NB4 (cell line): ENCODE data around the gene OXTR.

Source experiments
- DNase-seq: peaks from one replicate; pipeline ENCODE4 v3.0.0; 2010; ENCODE audit warnings: low read depth
- H3K4me3 ChIP-seq: one replicate; pipeline ENCODE4 v1.5.1; 2011; ENCODE audit warnings: mild to moderate bottlenecking, low read depth, low read length, moderate library complexity
- CTCF ChIP-seq: IDR thresholded peaks from one replicate; pipeline ENCODE4 v1.5.1; 2012; ENCODE audit warnings: low read depth, low read length
- MAX ChIP-seq: IDR thresholded peaks from 2 replicates; pipeline ENCODE4 v1.6.1; 2011; ENCODE audit warnings: low read depth, low read length
- MYC ChIP-seq: IDR thresholded peaks from 2 replicates; pipeline ENCODE4 v1.6.1; 2011; ENCODE audit warnings: low read depth, low read length
- POLR2A ChIP-seq: IDR thresholded peaks from 2 replicates; pipeline ENCODE4 v1.6.1; 2011; ENCODE audit warnings: mild to moderate bottlenecking; ENCODE audit not compliant: insufficient read length; ENCODE audit errors: extremely low read depth

Gene OXTR

GRCh38 chr3:8769088-8769822 lies at the start of gene OXTR:
Gene OXTR, minus strand, starts transcription at chr3:8769613. Its CDS starts 1,426 bp downstream, at chr3:8768187.
- DNase-seq: peak; percentile 55
- no peak within 1 kb of the TSS for H3K4me3 ChIP-seq
- TF ChIP-seq CTCF: peak; percentile 90
- TF ChIP-seq MYC: no peak

- DNase-seq: no peak
- no peak for TF ChIP-seq MAX
- H3K4me3 ChIP-seq: no peak overlapping the region
These were observed 48.1 kb upstream of the OXTR start for GRCh38 chr3:8817486-8817885.

GRCh38 chr3:8816106-8816505 lies 46.7 kb upstream of the OXTR start:
- no peak overlapping the region for H3K4me3 ChIP-seq
- no peak for DNase-seq
- TF ChIP-seq CTCF (no peak), MAX (no peak), MYC (no peak), POLR2A (no peak)

- H3K4me3 ChIP-seq: no peak overlapping the region
- DNase-seq: no peak
- TF ChIP-seq MAX (no peak), CTCF (no peak), MYC (no peak)
These were observed 44.0 kb upstream of the OXTR start for GRCh38 chr3:8813411-8813810.

GRCh38 chr3:8810561-8810960 lies 41.1 kb upstream of the OXTR start:
- H3K4me3 ChIP-seq: no peak overlapping the region
- no peak for DNase-seq
- TF ChIP-seq MYC (no peak), POLR2A (no peak), CTCF (no peak), MAX (no peak)

- no peak for DNase-seq
- TF ChIP-seq MAX (no peak), CTCF (no peak), POLR2A (no peak), MYC (no peak)
- H3K4me3 ChIP-seq: no peak overlapping the region
These were observed 36.4 kb upstream of the OXTR start for GRCh38 chr3:8805774-8806173.
